GM12891 (cell line): ENCODE data around the gene EWSR1.
"Not testable (repeated sequence)": the region's sequence is repeated elsewhere in the genome, so short reads cannot be mapped to it uniquely, and the experiment has no call there.

Source experiments
- DNase-seq: peaks from one replicate; pipeline ENCODE4 v3.0.0; 2011; ENCODE audit warnings: low spot score; ENCODE audit not compliant: insufficient read length
- FAIRE-seq: peaks from 2 replicates; lab custom pipeline; 2011; peaks lifted over from hg19 to GRCh38; lab: Jason Lieb, UNC
- PAX5 ChIP-seq: IDR thresholded peaks from 2 replicates; pipeline ENCODE4 v1.6.1; 2011; ENCODE audit warnings: low read length, moderate library complexity, mild to moderate bottlenecking; ENCODE audit not compliant: insufficient read depth, severe bottlenecking
- POLR2A ChIP-seq: IDR thresholded peaks from 2 replicates; pipeline ENCODE4 v1.6.1; 2011; ENCODE audit warnings: low read depth, low read length, control low read depth
- POLR2AphosphoS5 ChIP-seq: IDR thresholded peaks from 2 replicates; pipeline ENCODE4 v1.6.1; 2011; ENCODE audit warnings: low read depth, low read length, control low read depth
- POU2F2 ChIP-seq: IDR thresholded peaks from 2 replicates; pipeline ENCODE4 v1.6.1; 2011; ENCODE audit warnings: low read depth, mild to moderate bottlenecking, control low read depth, low read length, moderate library complexity
- SPI1 ChIP-seq: IDR thresholded peaks from 2 replicates; pipeline ENCODE4 v1.6.1; 2011; ENCODE audit warnings: low read depth, low read length, control low read depth
- TAF1 ChIP-seq: IDR thresholded peaks from 2 replicates; pipeline ENCODE4 v1.6.1; 2011; ENCODE audit warnings: low read depth, low read length, control low read depth

Gene EWSR1

DNA sequence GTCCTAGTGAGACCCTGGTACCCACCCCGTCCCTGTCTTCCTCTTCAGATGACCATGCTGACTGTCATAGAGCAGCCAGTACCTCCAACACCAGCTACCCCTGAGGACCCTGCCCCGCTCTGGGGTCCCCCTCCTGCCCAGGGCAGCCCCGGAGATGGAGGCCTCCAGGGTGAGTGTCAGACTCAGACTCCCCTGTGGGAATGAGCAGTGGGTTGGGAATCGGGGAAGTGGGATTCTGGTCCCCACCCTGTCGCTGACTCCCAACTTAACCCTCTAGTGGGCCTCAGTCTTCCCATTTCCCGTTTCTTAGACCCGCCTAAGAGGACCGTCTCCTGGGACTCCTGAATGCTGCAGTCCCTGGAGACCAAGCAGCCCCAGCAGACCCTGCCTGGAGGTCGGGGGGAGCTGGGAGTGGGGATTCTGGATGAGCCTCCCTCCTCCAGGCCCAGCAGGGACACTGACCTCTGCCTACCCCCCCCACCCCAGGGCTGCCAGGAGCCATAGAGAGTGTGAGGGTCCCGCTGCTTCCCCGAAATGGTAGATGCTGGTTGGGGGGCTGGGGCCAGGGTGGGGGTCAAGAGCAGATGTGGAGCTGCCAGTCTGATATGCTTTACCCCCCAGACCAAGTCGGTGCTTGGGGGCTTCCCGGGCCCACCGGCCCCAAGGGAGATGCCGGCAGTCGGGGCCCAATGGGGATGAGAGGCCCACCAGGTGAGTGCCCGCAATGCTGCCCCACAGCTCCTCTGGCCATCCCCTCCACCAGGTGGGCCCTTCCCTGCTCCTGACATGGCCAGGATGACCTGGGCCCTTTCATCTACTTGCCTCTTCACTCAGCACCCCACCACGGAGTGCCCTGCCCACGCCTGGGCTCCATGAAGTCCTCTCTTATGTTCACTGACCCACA lies 36.8 kb upstream of the EWSR1 start:
- no peak for FAIRE-seq
- TF ChIP-seq TAF1 (no peak), PAX5 (no peak), POU2F2 (no peak), POLR2AphosphoS5 (no peak), SPI1 (no peak), POLR2A (no peak)
- peak; percentile 13 for DNase-seq

DNA sequence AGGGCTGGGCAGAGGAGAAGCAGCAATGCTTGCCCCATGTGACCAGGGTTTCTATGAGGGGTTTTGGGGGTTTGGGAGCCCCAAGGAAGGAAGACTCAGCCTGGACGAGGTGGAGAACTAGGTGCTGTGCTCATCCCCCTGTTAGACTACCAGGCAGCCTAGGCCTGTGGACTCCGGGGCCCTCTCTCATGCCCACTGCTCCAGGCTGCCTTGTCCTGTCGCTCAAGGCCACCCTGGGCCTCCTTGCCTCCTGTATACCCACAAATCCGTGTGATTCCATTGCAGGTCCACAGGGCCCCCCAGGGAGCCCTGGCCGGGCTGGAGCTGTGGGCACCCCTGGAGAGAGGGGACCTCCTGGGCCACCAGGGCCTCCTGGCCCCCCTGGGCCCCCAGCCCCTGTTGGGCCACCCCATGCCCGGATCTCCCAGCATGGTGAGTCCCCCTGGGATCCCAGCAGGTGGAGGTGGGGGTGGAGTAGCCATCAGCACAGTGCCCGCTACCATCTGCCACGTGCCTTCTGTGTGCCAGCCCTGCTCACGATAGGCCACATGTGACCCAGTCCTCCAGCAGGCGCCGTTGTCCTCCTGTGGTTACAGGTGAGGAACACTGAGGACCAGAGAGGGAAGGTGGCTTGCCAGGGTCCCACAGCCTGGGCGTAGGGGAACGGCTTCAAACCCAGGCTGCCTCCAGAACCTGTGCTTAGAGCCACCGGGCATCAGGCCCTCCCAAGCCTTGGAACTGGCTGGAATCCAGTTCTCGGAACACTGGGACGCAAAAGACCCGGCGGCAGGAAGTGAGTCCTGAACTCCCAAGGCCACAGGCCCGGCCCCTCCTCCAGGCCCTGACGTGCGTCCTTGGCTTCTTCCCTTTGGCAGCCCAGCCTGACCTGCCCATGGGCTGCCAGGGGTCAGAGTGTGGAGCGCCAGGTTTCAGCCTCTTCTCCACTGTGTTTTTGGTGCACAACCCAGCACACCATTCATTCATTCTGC lies 35.8 kb upstream of the EWSR1 start:
- DNase-seq (peak; percentile 11), FAIRE-seq (no peak)
- no peak for TF ChIP-seq SPI1

DNA sequence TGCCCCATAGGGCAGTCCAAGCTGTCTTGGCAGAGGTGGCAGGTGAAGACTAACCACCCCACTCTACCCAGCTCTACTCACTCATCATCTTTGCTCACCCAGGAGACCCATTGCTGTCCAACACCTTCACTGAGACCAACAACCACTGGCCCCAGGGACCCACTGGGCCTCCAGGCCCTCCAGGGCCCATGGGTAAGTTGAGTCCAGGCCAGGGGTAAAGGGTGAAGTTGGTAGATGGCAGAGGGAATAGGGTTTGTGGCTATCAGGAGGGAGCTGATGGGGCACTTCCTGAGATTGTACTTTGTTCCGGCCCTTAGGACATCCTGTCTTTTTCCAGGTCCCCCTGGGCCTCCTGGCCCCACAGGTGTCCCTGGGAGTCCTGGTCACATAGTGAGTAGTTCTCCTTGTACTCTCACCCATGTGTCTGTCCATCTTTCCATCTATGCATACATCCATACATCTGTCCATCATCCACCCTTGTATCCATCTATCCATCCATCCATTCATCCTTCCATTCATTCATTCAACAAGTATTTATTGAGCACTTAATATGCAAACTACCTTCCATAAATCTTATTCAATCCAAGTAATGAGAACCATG lies 34.7 kb upstream of the EWSR1 start:
- no peak for TF ChIP-seq POLR2AphosphoS5
- TF ChIP-seq SPI1 = no peak
- no peak for TF ChIP-seq TAF1
- no peak for TF ChIP-seq POU2F2
- TF ChIP-seq POLR2A = no peak
- no peak for TF ChIP-seq PAX5
- FAIRE-seq = peak; percentile 45
- no peak for DNase-seq

DNA sequence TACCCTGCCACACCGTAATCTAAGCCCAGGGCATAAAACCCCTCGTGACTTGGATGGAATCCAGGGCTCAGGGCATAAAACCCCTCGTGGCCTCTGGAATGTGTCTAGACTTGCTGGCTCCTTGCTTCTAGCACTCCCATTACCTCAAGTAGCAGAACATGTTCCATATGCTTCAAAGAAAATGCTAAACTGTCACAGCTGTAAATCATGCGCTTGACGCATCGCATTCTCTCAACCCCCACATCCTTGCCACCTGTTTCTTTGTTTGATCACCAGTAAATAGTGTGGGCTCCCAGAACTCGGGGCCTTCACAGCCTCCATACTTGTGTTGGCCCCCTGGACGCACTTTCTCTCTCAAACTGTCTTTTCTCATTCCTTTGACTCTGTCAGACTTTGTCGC lies 27.6 kb upstream of the EWSR1 start:
- DNase-seq = not testable (repeated sequence)

DNA sequence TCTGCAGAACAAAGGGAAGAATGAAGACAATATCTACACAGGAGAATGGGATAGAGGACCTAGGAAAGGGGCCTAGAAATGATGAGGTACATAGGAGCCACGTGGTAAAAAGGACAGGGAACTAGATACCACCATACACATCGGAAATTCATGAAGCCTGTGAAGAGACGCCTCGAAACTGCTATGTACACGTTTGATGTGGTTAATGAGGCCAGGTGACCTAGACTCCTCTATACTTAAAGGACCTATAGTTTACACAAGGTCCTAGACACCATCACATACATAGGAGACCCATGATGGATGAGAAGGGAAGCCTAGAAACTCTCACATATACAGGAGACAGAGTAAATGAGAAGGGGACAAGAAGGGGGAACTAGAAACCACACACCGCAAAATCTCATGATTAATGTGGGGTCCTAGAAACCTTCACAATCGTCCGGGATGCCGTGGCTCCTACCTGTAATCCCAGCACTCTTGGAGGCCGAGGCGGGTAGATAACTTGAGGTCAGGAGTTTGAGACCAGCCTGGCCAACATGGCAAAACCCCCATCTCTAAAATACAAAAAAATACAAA lies 24.1 kb upstream of the EWSR1 start:
- FAIRE-seq (no peak), DNase-seq (no peak)
- TF ChIP-seq SPI1 (no peak), TAF1 (no peak), POLR2A (no peak), POLR2AphosphoS5 (no peak), POU2F2 (no peak), PAX5 (no peak)

More for the DNA sequence above, 27.6 kb upstream of the EWSR1 start:
- FAIRE-seq = not testable (repeated sequence)

DNA sequence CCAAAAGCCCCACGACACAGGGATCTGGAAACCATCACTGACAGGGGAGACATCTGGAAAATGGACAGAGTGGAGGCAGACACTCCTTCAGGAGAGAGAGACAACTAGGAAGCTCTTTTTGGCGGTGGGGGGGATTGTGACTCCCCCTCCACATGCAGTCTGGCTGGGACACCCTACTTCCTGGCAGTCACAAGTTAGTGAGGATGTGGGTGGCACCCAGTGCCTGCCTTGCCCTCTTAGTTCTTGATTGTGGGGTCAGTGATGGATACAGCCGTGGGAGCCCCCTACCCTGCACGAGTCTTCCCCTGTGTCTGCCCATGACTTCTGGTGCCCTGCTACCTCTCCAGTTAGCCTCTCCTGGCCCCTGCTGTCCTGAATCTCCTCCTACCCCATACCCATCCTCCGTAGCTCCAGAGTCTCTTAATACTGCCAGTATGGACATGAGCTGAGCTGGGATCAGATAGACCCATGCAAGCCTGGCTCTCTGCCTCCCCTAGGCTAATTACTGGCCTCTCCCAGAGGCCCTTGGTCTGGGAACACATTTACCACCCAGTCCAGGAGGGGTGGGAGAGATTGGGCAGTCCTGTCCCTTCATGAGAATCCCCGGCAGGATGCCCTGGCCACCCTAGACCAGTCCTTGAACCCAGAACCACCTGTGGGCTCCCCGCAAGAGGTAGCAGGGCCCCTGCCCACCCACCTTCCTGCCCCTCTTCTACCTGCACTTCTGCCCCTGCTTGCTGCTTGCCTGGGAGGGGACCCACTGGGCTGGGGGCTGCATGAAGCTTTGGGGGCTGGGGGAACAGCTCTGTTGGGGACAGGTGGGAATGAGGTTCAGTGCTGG lies 23.1 kb upstream of the EWSR1 start:
- TF ChIP-seq POLR2A = no peak
- no peak for TF ChIP-seq POU2F2
- TF ChIP-seq TAF1 = no peak
- TF ChIP-seq POLR2AphosphoS5 = no peak
- TF ChIP-seq SPI1 = no peak
- no peak for TF ChIP-seq PAX5
- DNase-seq (peak; percentile 9), FAIRE-seq (no peak)

DNA sequence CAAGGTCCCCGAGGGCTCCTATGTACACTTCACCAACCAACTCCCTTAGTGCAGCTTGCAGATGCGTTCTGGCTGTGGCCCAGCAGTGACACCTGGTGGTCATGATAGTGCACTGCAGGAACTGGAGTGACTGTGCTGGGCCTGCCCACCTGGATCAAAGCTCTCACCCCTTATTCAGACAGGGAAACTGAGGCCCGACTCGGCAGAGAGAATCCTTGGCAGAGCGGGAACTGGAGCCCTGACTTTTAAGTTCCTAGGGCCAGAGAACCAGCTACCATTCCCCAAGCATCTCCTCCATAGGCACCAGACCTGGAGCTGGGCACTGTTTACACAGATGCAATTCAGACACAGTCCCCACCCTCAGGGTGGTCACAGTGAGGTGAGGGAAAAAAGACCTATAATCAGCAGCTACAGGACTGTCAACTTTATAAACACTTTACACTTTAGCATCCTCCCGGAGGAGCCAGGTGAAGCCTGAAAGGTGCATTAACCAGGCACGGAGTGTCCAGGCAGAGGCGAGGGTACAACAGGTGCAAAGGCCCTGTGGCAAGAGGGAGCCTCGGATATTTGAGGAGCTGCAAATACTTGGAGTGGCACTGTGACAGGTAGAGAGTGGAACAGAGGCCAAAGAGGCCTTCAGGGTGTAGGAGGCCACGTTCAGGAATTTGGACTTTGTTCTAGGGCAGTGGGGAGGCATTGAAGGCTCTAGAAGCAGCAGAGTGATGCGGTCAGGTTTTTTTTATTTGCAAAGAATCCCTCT lies 22.3 kb upstream of the EWSR1 start:
- TF ChIP-seq POLR2AphosphoS5 = no peak
- no peak for TF ChIP-seq TAF1
- DNase-seq = peak; percentile 64
- peak; percentile 100 for FAIRE-seq

DNA sequence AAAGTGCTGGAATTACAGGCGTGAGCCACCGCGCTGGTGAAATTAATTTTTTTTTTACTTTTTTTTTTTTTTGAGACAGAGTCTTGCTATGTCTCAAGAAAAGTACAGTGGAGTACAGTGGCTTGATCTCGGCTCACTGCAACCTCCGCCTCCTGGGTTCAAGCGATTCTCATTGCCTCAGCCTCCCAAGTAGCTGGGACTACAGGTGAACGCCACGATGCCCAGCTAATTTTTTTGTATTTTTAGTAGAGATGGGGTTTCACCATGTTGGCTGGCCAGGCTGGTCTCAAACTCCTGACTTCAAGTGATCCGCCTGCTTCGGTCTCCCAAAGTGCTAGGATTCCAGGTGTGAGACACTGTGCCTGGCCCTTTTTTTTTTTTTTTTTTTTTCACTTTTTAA lies 20.2 kb upstream of the EWSR1 start:
- DNase-seq, FAIRE-seq: not testable (repeated sequence)

DNA sequence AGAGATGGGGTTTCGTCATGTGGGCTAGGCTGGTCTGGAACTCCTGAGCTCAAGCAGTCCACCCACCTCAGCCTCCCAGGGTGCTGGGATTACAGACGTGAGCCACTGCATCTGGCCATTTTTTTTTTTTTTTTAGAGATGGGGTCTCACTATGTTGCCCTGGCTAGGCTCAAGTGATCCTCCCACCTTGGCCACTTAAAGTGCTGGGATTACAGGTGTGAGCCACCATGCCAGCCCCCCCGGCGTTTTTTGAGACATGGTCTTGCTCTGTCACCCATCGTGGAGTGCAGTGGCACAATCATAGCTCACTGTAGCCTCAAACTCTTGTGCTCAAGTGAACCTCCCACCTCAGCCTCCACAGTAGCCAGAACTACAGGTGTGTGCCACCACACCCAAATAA lies 16.8 kb upstream of the EWSR1 start:
- no peak for TF ChIP-seq POLR2AphosphoS5
- TF ChIP-seq SPI1 = no peak
- no peak for TF ChIP-seq TAF1
- no peak for FAIRE-seq
- DNase-seq = no peak
